BE2C (cell line): ENCODE results near the gene GET3.
A peak's percentile ranks its signal among the peaks of the same experiment; 100 is the strongest.
"Not testable (repeated sequence)": the region's sequence is repeated elsewhere in the genome, so short reads cannot be mapped to it uniquely, and the experiment has no call there.

ENCODE experiments used
- DNase-seq: peaks from one replicate; pipeline ENCODE4 v3.0.0-alpha.2; 2020
- H3K27me3 ChIP-seq: fragments of 250-450 bp; sonication (Bioruptor Pico); 2 replicates; pipeline ENCODE4 v1.5.1; 2020; ENCODE audit warnings: mild to moderate bottlenecking
- H3K36me3 ChIP-seq: fragments of 250-450 bp; sonication (Bioruptor Pico); 2 replicates; pipeline ENCODE4 v1.5.1; 2020; ENCODE audit warnings: mild to moderate bottlenecking
- H3K4me1 ChIP-seq: fragments of 250-450 bp; sonication (Bioruptor Pico); 2 replicates; pipeline ENCODE4 v1.5.1; 2020
- H3K4me3 ChIP-seq: 2 replicates; pipeline ENCODE4 v1.5.1; 2011; ENCODE audit warnings: low read depth, low read length
- H3K9me3 ChIP-seq: fragments of 250-450 bp; sonication (Bioruptor Pico); 2 replicates; pipeline ENCODE4 v1.5.1; 2020
- TF ChIP-seq, protein P1 (sequence below): IDR thresholded peaks from 2 replicates; pipeline ENCODE4 v1.5.1; 2012; ENCODE audit warnings: mild to moderate bottlenecking, low read depth, low read length

GET3 gene

DNA sequence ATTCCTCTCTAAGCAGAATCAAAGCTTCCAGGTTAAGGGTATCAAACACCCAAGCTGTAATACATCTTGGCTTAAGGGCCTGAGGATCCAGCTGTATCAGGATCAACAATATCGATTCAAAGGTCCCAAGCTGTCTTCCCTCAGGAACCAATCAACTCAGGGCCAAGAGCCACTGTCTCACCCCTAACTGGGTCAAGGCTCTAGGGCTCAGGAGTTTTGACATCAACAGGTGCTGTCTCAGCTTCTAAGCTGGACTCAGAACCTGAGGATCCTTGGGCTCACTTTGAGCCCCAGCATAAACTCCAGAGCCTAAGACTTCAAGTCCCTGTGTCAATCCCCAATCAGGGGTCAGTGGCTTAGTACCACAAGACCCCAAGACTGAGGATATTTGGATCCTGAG lies 41.8 kb upstream of the GET3 start:
- Histone ChIP-seq H3K9me3 (no peaks in the 10 kb centered on the region), H3K4me1 (no peaks in the 10 kb centered on the region), H3K36me3 (peaks cover 20% of the 10 kb centered on the region), H3K27me3 (no peaks in the 10 kb centered on the region), H3K4me3 (peak overlapping the region; percentile 92)
- DNase-seq, result no peak
- TF ChIP-seq, protein P1, sequence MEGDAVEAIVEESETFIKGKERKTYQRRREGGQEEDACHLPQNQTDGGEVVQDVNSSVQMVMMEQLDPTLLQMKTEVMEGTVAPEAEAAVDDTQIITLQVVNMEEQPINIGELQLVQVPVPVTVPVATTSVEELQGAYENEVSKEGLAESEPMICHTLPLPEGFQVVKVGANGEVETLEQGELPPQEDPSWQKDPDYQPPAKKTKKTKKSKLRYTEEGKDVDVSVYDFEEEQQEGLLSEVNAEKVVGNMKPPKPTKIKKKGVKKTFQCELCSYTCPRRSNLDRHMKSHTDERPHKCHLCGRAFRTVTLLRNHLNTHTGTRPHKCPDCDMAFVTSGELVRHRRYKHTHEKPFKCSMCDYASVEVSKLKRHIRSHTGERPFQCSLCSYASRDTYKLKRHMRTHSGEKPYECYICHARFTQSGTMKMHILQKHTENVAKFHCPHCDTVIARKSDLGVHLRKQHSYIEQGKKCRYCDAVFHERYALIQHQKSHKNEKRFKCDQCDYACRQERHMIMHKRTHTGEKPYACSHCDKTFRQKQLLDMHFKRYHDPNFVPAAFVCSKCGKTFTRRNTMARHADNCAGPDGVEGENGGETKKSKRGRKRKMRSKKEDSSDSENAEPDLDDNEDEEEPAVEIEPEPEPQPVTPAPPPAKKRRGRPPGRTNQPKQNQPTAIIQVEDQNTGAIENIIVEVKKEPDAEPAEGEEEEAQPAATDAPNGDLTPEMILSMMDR, result no peak

DNA sequence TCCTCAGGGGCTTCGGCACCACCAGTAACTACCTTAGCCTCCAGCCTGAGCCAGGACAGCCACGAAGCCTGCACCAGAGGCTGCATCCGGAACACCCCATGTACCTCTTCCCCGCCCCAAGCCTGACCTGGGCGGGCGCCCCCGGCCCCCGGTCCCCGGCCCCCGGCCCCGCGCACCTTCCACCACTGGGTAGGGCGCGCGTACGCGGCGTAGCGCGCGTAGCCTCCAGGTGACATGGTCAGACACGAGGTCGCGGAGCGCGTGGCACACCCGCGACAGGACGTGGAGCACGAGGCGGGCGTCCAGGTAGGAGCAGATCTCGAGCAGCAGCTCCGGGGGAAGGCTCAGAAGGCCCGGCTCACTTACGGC lies 41.3 kb upstream of the GET3 start:
- Histone ChIP-seq H3K36me3 (peaks cover 25% of the 10 kb centered on the region), H3K27me3 (no peaks in the 10 kb centered on the region), H3K9me3 (no peaks in the 10 kb centered on the region), H3K4me1 (no peaks in the 10 kb centered on the region), H3K4me3 (peak overlapping the region; percentile 92)
- TF ChIP-seq, protein P1, result no peak
- DNase-seq, result no peak

DNA sequence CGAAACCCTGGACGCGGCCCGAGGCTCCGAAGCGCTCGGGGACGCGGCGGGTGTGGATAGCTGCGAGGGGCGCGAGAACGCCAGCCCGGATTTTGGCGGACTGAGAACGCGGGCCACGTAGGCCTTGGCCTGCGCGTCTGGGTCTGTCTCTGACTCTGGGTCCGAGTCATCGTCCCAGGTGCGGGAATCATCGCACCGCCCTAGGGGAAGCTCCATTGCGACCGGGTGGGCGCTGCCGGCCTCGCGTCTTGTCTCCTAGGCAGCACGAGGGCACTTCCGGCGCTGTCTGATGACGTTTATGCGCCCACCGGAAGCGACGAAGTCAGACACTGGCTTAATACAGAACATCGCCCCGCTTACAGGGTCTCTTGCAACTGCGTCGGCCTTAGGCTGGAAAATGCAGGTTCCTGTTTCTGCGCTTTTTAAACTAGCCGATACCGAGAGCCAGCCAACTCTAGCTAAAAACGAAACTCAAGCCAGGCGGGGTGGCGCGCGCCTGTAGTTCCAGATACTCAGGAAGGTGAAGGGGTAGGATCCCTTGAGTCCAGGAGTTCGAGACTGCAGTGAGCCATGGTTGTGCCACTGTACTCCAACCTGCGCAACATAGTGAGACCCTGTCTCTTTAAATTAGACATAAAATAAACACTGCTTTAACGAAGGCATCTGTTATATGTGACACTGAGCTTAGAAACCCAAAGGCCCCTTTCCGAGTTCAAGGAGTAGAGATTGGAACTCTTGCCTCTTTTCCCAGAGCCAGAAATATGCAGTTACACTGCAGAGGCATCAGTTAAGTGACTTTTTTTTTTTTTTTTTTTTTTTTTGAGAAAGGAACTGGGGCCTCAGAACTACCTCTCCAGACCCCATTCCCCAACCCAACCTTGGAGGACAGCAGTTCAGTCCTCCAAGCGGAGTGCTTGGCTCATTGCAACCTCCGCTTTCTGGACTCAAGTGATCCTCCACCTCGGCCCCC lies 40.6 kb upstream of the GET3 start, which contains the start of gene FBXW9:
TSS of gene FBXW9 (minus strand) at position 266 of the 970 bp plus-strand sequence. CDS start at position 216, 50 bp downstream.
- Histone ChIP-seq H3K4me1 (no peaks in the 10 kb centered on the region), H3K36me3 (peaks cover 31% of the 10 kb centered on the region), H3K9me3 (no peaks in the 10 kb centered on the region), H3K4me3 (peak within 1 kb of the TSS; percentile 92), H3K27me3 (no peaks in the 10 kb centered on the region)
- peak; percentile 96 for DNase-seq
- TF ChIP-seq, protein P1, result no peak

DNA sequence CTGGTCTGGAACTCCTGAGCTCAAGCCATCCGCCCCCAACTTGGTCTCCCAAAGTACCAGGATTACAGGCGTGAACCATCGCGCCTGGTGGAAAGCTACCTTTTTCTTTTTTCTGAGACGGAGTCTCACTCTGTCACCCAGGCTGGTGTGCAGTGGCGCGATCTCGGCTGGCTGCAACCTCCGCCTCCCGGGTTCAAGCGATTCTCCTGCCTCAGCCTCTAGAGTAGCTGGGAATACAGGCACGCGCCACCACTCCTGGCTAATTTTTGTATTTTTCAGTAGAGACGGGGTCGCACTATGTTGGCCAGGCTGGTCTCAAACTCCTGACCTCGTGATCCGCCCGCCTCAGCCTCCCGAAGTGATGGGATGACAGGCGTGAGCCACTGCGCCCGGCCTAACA lies 39.9 kb upstream of the GET3 start:
- not testable (repeated sequence) for H3K4me1 ChIP-seq, DNase-seq, H3K9me3 ChIP-seq, H3K27me3 ChIP-seq
- H3K36me3 ChIP-seq, result peaks cover 39% of the 10 kb centered on the region
- H3K4me3 ChIP-seq, result peak overlapping the region; percentile 92; the same call in 1 of the 2 replicates

DNA sequence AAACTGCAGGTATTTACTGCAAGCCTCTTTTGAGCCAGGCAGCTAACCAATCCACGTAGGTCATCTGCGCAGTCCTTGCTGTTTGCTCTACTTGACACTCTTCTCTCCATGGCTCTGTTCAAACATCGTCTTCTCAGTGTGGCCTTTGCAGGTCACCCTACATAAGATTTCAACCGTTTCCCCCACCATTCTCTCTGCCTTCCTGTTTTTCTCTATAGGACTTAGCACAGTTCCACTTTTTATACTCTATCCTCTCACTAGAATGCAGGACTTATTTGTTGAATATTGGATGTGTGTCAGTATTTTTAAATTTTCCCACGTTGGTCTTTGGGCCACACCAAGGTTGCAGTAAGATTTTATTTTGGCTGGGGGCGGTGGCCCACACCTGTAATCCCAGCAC lies 39.2 kb upstream of the GET3 start:
- DNase-seq, result no peak
- no peak overlapping the region for H3K4me3 ChIP-seq
- TF ChIP-seq, protein P1, result no peak
- H3K27me3 ChIP-seq, result no peaks in the 10 kb centered on the region
- peaks cover 46% of the 10 kb centered on the region for H3K36me3 ChIP-seq
- H3K4me1 ChIP-seq, result peaks cover 3% of the 10 kb centered on the region
- no peaks in the 10 kb centered on the region for H3K9me3 ChIP-seq

DNA sequence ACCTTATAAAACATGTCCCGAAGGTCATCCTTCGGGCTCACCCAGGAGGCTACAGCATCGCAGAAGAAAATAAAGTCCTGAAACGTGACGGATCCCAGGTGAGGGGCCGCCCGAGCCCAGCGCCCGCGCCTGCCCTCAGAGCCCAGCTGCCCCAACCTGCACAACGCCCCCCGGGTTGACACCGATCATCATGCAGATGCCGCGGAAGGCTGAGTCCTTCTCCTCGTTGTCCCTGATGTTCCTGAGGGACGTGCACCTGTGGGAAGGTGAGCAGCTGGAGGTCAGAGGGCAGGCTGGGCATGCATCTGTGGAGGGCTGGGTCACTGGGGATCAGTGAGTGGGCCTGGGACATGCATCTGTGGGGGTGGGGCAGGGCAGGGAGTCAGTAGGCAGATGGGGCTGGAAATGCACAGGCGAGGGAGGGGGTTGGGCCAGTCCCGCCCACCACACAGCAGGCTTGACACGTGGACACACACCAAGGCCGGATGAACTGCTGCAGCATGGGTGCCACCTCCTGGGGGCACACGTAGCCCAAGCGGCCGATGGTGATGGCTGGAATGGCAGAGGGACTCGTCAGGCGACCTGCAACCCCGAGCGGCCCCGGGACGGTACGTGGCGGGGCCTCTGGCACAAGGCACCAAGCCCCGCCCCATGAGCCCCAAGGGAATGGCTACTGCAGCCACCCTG lies 35.6 kb upstream of the GET3 start:
- TF ChIP-seq, protein P1, result no peak
- Histone ChIP-seq H3K9me3 (no peaks in the 10 kb centered on the region), H3K4me1 (peaks cover 6% of the 10 kb centered on the region), H3K36me3 (peaks cover 82% of the 10 kb centered on the region), H3K4me3 (no peak overlapping the region), H3K27me3 (no peaks in the 10 kb centered on the region)
- DNase-seq, result no peak
